Ovary (tissue), 9 donors: ENCODE data around the gene LRIG3. TPM values are rescaled to one million over a fixed set of nuclear protein-coding genes. Genes with fewer than 3 reads are reported as not detected.
A peak's percentile ranks its signal among the peaks of the same experiment; 100 is the strongest.

Experiments used
- DNase-seq, 5 donors: peaks; one replicate each; pipeline ENCODE4 v3.0.0-alpha.2; 2019 to 2020
- H3K27ac ChIP-seq, 2 donors: fragments of 200-600 bp; one replicate each; pipeline versions ENCODE4 v1.5.1 to v1.8.0; 2019 to 2022
- H3K27me3 ChIP-seq: fragments of 200-600 bp; one replicate; pipeline ENCODE4 v1.8.0; 2022
- H3K36me3 ChIP-seq: fragments of 200-600 bp; sonication (generic); one replicate; pipeline ENCODE4 v1.5.1; 2019
- H3K4me1 ChIP-seq: one replicate; pipeline ENCODE4 v1.8.1; 2013; ENCODE audit warnings: mild to moderate bottlenecking, moderate library complexity; ENCODE audit not compliant: insufficient read depth
- H3K4me3 ChIP-seq: fragments of 200-600 bp; sonication (generic); one replicate; pipeline ENCODE4 v1.5.1; 2017
- H3K9me3 ChIP-seq, 2 donors: fragments of 200-600 bp in 1 of 2; sonication (generic) in 1 of 2; one replicate each; pipeline versions ENCODE4 v1.5.1 to v1.8.1; 2013 to 2019; ENCODE audit warnings: mild to moderate bottlenecking in 1 of 2, moderate library complexity in 1 of 2
- CTCF ChIP-seq, 3 donors: fragments of 450-650 bp in 2 of 3; fragments of 200-600 bp in 1 of 3; IDR thresholded peaks; one replicate each; pipeline versions ENCODE4 v1.5.1 to v1.8.0; 2016 to 2022; ENCODE audit warnings: antibody characterized with exemption in 3 of 3, mild to moderate bottlenecking in 1 of 3
- EP300 ChIP-seq: sonication (generic); formaldehyde crosslinking; IDR thresholded peaks from one replicate; pipeline ENCODE4 v1.6.1; 2017; ENCODE audit warnings: antibody characterized with exemption
- POLR2A ChIP-seq: fragments of 450-650 bp; IDR thresholded peaks from one replicate; pipeline ENCODE4 v1.6.1; 2017; ENCODE audit warnings: antibody characterized with exemption, mild to moderate bottlenecking, moderate library complexity
- WGBS, 3 donors: extraction: QIAGEN DNeasy Blood & Tissue Kit in 1 of 3; methylation state at CpG; one replicate each; pipeline versions ENCODE4 v1.1.5 to v1.1.7; 2013 to 2017; 5-methylcytosine and 5-hydroxymethylcytosine counted together
- intact Hi-C, 4 donors: fragments of 100-400 bp; cut with DNase I; formaldehyde crosslinking; loops; one replicate each; pipeline versions ENCODE4 v1.11.0 to v1.15.1; 2022 to 2023
- polyA plus RNA-seq, 2 donors: library from polyadenylated mRNA; stranded (reverse); fragments of 200-250 nt in 1 of 2; fragments of 350-450 nt in 1 of 2; fragmentation: Illumina TruSeq in 1 of 2; extraction: RNeasy Lipid Tissue Mini Kit (QIAGEN cat#74804) in 1 of 2; gene quantifications; one replicate each; pipeline ENCODE4 v1.2.3, GENCODE V29; 2013 to 2014
- total RNA-seq, 7 donors: library from RNA; depleted of rRNA in 2 of 7; stranded (reverse); fragments of >200 nt in 2 of 7; fragmentation: NEBNext Ultra II Directional in 3 of 7; extraction: Animal tissue kit (Norgen Biotek cat#: 25700) in 3 of 7; gene quantifications; one replicate each; pipeline versions ENCODE4 v1.1.0 to v1.2.4, GENCODE V29; 2016 to 2023
- donor health status: DM: no; HTN: no; CAD: no; lungs with moderate emphysema.
- donor health status: DM: no; HTN: no; CAD: no.
- donor health status: Bipolar disorder and iron deficiency.
- donor health status: DM: yes; HTN: yes; CAD: no.
- donor health status: DM: no; HTN: no; CAD: no.
- donor health status: DM: yes; HTN: yes; CAD: no.

Gene LRIG3
- total and polyA plus RNA-seq, 9 donors = 23.4 to 59.4 (median 27.9) TPM

GRCh38 chr12:58888131-58888783, 32.0 kb downstream of the LRIG3 start:
- intact Hi-C loops = no loop called here
- Histone ChIP-seq H3K4me1 (no peaks in the 10 kb centered on the region), H3K9me3 (no peaks in the 10 kb centered on the region), H3K27ac (no peak overlapping the region), H3K4me3 (no peak overlapping the region), H3K27me3 (no peaks in the 10 kb centered on the region), H3K36me3 (no peaks in the 10 kb centered on the region)
- WGBS, 3 donors = 48 to 51% (median 50%) methylated on average over 4 of the region's 4 CpGs
- peak in 1 of 5 donors; percentile 22 for DNase-seq
- TF ChIP-seq CTCF (IDR thresholded peaks at IDR 0.05) = no peak
- TF ChIP-seq EP300 = no peak
- TF ChIP-seq POLR2A = no peak

DNA sequence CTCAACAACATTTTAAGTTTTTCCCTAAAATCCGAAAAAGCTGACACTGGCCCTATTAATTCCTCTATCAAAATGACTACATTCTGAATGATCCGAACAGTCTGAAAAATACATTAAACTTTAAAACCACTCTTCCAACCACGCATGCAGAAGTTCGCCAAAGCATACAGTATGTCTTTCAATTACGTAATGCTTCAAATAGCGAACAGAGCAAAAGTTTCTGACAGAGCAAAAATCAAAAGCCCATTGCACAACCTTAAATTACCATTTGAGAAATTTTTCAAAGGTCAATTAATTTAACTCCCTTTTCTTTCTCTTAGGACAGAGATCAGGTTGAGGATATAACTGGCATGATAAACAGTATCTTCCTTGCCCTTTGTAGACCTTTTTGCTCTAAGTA, 33.2 kb downstream of the LRIG3 start:
- H3K27ac ChIP-seq = no peak overlapping the region
- TF ChIP-seq CTCF (IDR thresholded peaks at IDR 0.05) (no peak), EP300 (no peak), POLR2A (no peak)
- H3K4me3 ChIP-seq = no peak overlapping the region
- no peaks in the 10 kb centered on the region for H3K27me3 ChIP-seq
- H3K36me3 ChIP-seq = no peaks in the 10 kb centered on the region
- H3K4me1 ChIP-seq = no peaks in the 10 kb centered on the region
- 96 to 98% (median 98%) methylated on average over 6 of the region's 6 CpGs for whole genome bisulfite sequencing, 3 donors
- no peaks in the 10 kb centered on the region for H3K9me3 ChIP-seq
- intact Hi-C loops = no loop called here
- DNase-seq = no peak

GRCh38 chr12:58886474-58886873, 33.8 kb downstream of the LRIG3 start:
- WGBS, 3 donors = 92 to 96% (median 92%) methylated on average over 3 of the region's 3 CpGs
- no peaks in the 10 kb centered on the region for H3K27me3 ChIP-seq
- DNase-seq = no peak
- no peak overlapping the region for H3K27ac ChIP-seq
- no peak overlapping the region for H3K4me3 ChIP-seq
- TF ChIP-seq EP300 = no peak
- TF ChIP-seq CTCF (IDR thresholded peaks at IDR 0.05) = no peak
- TF ChIP-seq POLR2A = no peak
- no peaks in the 10 kb centered on the region for H3K9me3 ChIP-seq
- H3K4me1 ChIP-seq = no peaks in the 10 kb centered on the region
- intact Hi-C loops = no loop called here
- no peaks in the 10 kb centered on the region for H3K36me3 ChIP-seq

DNA sequence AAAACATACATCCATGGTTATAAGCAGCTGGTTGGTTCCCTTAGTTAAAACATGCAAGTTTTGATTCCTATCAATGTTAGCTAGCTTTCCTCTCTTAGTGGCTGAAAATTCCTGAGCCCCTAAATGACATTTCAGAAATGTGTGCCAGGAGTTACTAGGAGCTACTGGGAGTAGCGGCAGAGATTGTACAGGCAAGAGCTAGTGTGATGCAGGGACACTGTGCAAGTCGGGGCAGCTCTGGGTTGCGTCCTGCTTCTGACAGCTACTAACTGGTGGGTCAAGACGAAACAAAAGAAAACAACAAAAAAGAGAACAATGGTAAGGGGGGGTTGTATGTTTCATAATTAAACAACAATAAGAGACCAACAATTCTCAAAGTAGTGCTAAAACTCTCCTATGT, 35.4 kb downstream of the LRIG3 start:
- Histone ChIP-seq H3K27me3 (no peaks in the 10 kb centered on the region), H3K4me3 (no peak overlapping the region), H3K4me1 (no peaks in the 10 kb centered on the region), H3K27ac (no peak overlapping the region), H3K36me3 (no peaks in the 10 kb centered on the region), H3K9me3 (no peaks in the 10 kb centered on the region)
- WGBS, 3 donors = 85 to 88% (median 88%) methylated on average over 4 of the region's 4 CpGs
- DNase-seq = no peak
- TF ChIP-seq CTCF (IDR thresholded peaks at IDR 0.05) (no peak), POLR2A (no peak), EP300 (no peak)
- intact Hi-C loops = no loop called here
